HG02970 (cell line): Measurements from ENCODE around the gene CPNE7.

ENCODE experiments used
- ATAC-seq: cut with Tn5 transposase; IDR thresholded peaks from one replicate; pipeline ENCODE4 v1.9.1; 2021; ENCODE audit warnings: mild to moderate bottlenecking, moderate library complexity, moderate number of reproducible peaks; ENCODE audit not compliant: unreplicated experiment, low FRiP score

CPNE7 gene

DNA sequence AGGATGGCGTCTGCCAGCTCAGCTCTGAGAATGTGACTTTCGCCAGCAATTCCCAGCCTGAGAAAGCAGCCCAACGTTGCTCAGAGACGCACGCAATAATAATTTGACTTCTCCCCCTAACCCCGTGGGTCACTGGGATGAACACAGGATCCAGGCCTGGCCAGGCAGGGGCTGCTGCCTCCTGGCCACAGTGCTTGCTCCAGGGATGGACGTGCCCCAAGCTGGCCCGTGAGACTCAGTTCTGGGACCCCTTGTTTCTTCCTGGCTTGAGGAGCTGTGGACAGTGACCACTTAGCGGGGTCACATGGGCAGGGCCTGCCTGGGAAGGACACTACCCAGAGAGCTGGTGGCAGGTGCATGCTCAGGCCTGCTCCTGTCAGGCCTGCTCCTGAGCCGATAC is 24.3 kb downstream of the CPNE7 start:
- ATAC-seq: no peak

DNA sequence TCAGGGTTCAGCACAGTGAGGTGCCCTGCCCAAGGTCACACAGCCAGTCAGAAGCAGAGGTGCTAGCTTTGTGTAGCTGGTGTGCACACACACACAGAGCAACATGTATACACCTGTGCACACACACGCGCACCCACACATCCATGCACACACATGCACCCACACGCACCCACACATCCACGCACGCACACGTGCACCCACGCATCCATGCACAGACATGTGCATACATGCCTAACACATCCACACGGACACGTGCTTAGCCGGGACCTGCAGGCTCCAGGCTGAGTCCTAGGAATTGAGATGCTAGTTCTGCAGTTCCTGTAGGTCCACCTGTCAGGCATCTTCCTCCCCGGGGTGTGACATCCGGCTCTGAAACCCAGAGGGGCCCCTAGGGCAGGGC is 24.9 kb downstream of the CPNE7 start:
- ATAC-seq: no peak

DNA sequence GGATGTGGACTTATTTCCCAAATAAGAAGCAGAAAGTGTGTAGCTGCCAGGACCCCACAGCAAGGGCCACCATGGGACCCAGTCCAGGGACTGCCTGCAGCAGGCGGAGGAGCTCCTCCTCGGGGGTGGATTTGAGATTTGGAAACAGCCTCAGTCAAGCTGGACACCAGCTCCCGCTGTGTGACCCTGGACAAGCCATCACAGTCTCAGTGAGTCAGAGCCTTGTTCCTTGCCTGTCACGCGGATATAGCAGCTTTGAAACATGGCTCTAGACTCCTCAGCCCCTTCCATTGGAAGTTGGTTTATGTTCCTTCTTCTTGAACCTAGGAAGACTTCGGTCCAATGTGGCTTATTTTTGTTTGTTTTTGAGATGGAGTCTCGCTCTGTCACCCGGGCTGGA is 25.4 kb downstream of the CPNE7 start:
- ATAC-seq: no peak

DNA sequence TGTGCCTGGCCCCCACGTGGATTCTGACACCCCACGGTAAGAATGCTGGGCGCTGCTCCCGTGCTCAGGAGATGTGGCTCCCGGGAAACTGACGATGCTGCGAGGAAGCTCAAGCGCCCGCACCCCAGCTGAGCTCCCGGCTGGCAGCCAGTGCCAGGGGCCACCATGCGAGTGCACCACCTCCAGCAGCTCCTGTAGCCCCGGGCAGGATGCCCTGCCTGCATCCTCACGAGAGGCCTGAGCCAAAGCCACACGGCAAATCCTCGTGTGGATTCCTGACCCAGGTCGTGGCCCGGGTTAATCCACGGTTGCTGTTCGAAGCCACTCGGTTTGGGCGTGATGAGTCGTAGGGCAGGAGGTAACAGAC is 26.3 kb downstream of the CPNE7 start:
- no peak for ATAC-seq

GRCh38 chr16:89602273-89602951 is 26.9 kb downstream of the CPNE7 start:
- no peak for ATAC-seq

GRCh38 chr16:89602952-89603590 is 27.5 kb downstream of the CPNE7 start:
- ATAC-seq: no peak

GRCh38 chr16:89604764-89605163 is 29.2 kb downstream of the CPNE7 start:
- ATAC-seq: no peak

- no peak for ATAC-seq
Measured at GRCh38 chr16:89605186-89605970, 29.8 kb downstream of the CPNE7 start.

GRCh38 chr16:89606006-89606405 is 30.4 kb downstream of the CPNE7 start:
- ATAC-seq: no peak

DNA sequence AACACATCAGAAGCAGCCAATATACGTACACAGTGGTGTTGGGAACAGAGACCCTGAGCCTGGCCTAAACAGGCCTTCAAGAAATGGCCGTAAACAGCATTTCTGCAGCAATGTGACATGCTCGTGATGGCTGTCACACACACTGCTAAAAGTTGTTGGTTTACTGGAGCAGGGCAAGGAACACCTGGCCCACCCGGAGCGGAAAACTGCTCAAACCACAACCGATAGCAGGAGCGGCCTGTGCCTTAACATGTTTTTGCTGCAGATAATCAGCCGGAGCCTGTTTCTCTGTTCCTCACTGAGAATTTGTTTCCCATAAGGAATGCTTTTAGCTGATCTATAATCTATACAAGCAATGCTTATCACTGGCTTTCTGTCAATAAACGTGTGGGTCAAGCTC is 31.9 kb downstream of the CPNE7 start:
- no peak for ATAC-seq

DNA sequence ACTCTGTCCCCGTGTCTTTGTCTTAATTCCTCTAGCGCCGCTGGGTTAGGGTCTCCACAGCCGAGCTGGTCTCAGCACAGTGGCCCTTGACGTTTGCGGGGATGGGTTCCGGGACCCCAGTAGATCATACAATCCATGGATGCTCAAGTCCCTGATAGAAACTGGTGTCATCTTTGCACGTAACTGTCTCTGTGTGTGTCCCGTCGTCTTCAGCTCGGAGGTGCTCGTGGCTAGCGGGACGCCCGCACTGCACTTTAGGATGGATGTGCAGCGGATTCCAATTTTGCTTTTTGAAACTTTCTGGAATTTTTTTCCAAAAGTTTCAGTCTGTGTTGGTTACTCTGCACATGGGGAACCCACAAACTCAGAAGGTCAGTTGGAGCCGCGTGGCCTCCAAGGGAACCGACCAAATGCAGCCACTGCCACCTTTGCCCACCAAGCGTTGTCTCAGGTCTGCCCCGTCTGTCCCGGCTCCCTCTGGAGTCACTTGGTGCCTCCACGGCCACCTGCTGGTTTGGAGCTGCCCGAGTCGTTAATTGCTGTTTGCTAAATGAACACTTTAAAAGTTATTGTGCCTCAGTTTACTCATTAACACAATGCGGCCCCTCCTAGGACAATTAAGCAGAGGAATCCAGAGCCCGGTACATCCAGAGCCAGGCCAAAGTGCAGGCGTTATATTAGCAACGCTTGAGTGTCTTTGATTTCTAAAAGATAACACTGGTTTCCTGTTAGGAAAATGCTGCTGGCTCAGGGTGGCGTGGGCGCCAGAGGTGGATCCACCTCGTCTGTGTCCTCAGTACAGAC is 32.6 kb downstream of the CPNE7 start:
- ATAC-seq: no peak

DNA sequence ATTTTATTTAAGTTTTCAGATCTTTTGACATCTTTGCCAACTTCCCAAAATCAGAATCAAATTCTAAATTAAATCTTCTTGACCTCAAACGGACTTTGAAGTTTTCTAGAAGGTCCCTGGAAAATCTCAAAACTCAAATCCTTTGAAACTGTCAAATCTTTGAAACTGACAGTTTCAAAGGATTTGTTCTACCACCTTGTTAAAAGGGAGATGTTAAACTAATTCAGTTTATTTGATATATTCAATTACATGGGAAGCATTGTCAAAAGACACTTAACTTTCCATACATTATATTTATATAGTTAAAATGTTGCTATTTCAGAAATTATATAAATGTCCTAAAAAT is 34.5 kb downstream of the CPNE7 start:
- ATAC-seq: no peak

DNA sequence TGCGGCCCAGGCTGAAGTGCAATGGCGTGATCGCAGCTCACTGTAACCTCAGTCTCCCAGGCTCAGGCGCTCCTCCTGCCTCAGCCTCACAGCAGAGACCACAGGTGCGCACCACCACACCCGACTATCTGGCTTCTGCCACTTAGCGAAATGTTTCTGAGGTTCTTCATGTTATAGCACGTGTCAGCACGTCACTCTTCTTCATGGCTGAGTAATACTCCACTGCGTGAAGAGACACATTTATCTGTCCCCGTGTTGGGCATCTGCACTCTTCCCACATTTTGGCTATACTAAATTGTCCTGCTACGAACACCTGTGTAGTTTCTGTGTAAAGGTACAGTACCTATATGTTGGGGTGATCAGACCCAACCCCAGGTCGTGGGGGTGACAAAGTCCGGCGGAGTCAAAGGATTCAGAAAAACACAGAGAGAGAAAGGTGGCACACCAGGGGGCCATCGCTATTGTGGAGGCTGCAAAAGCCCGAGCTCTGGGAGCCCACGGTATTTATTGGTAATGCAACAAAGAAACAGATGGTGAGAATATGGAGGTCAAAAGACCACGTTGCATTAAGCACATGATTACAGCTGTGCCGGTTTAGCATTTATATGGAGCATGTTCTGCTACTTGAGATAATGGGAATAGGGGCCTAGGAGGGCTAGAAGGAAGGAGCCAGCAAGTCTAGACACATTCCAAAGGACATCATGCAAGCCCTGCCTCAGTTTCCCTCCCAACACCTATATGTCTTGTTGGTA is 37.0 kb downstream of the CPNE7 start:
- ATAC-seq: no peak

DNA sequence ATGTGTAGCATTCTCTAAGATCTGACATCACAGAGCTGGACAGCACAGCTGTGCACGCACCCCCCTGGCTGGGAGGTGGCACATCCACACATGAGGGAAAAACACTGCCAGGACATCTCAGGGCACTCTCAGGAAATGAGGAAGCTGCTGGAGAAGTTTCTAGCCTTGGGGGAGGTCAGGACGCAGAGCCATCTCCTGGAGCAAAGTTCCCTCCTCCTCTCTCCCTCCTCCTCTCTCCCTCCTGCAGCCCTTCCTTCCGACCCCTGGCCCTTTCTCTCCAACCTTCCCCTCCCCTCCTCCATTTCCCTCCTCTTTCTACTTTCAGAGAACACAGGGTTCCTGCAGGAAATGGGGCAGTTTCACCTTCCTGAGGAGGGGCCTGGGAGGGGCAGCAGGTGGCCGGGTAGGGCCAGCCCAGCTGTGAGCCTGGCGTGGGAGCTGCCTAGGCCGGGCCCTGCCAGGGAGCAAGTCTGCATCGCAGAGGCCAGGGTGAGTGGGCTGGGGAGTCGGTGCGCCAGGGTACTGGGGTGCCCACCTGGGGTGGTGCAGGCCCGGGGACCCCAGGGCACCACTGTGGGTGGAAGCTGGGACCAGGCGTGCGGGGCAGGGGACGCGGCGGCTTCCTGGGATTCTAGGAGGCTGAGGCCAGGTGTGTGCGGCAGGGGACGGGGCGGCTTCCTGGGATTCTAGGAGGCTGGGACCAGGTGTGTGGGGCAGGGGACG is 37.8 kb downstream of the CPNE7 start, which contains the start of gene DPEP1:
Gene DPEP1 (plus strand): TSS at position 412 of the 723 bp plus-strand sequence. CDS start 16,769 bp downstream, outside the sequence.
- ATAC-seq: no peak

- no peak for ATAC-seq
Measured at GRCh38 chr16:89613954-89614459, 38.4 kb downstream of the CPNE7 start.

GRCh38 chr16:89615176-89615575 is 39.6 kb downstream of the CPNE7 start:
- ATAC-seq: no peak

GRCh38 chr16:89615596-89616090 is 40.1 kb downstream of the CPNE7 start:
- ATAC-seq: no peak

- no peak for ATAC-seq
Measured at GRCh38 chr16:89616623-89617022, 41.1 kb downstream of the CPNE7 start.

DNA sequence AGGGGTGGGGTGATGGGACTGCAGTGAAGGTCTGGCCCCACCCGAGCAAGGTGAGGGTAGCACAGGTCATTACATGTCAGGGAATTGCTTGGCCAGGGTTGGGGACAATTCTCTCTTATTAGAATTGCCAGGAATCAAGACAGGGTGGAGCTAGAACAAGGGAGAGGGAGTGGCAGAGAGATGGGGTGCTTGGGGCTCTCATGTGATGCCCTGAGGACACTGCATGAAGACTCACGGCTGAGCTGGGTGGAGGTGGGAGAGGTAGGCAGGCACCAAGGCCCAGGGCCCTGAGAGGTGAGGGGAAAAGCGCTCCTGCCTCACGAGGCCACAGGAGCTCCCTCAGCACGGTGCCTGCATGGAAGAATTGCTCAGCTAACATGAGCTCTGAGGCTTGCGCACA is 41.5 kb downstream of the CPNE7 start:
- ATAC-seq: no peak
